ENCODE measurements around the gene MUS81.

The MUS81 gene

GRCh38 chr11:65857853-65858680, 2.2 kb upstream of the MUS81 start, which contains the start of gene CFL1:
TSS of gene CFL1 (minus strand) at chr11:65858180. CDS start at chr11:65858099, 81 bp downstream.
- H3K4me3 ChIP-seq (replicated peaks; ENCODE audit: low read depth, low read length), result peak within 1 kb of the TSS; percentile 80
- peak; percentile 88 for DNase-seq (ENCODE audit: extremely low read depth, low read depth)
- no peak for TF ChIP-seq CTCF (IDR thresholded peaks at IDR 0.05; ENCODE audit: low read depth, low read length, missing control alignments)

- no peak for TF ChIP-seq CTCF (IDR thresholded peaks at IDR 0.05; ENCODE audit: low read depth, low read length, missing control alignments)
- DNase-seq (ENCODE audit: extremely low read depth, low read depth), result no peak
- peak overlapping the region; percentile 80 for H3K4me3 ChIP-seq (replicated peaks; ENCODE audit: low read depth, low read length)
These were observed 1.5 kb upstream of the MUS81 start for GRCh38 chr11:65858681-65859087.

GRCh38 chr11:65859095-65859811, 980 bp upstream of the MUS81 start:
- DNase-seq (ENCODE audit: extremely low read depth, low read depth), result peak; percentile 92
- peak; percentile 13 for TF ChIP-seq CTCF (IDR thresholded peaks at IDR 0.05; ENCODE audit: low read depth, low read length, missing control alignments)

GRCh38 chr11:65859812-65860277, 388 bp upstream of the MUS81 start:
- TF ChIP-seq CTCF (IDR thresholded peaks at IDR 0.05; ENCODE audit: low read depth, low read length, missing control alignments), result no peak
- peak overlapping the region; percentile 80 for H3K4me3 ChIP-seq (replicated peaks; ENCODE audit: low read depth, low read length)
- no peak for DNase-seq (ENCODE audit: extremely low read depth, low read depth)

More at GRCh38 chr11:65859095-65859811, 980 bp upstream of the MUS81 start:
- H3K4me3 ChIP-seq (replicated peaks; ENCODE audit: low read depth, low read length), result peak overlapping the region; percentile 80

- DNase-seq (ENCODE audit: extremely low read depth, low read depth), result no peak
- peak overlapping the region; percentile 80 for H3K4me3 ChIP-seq (replicated peaks; ENCODE audit: low read depth, low read length)
- no peak for TF ChIP-seq CTCF (IDR thresholded peaks at IDR 0.05; ENCODE audit: low read depth, low read length, missing control alignments)
These were observed 902 bp downstream of the MUS81 start for GRCh38 chr11:65861165-65861505.

- no peak for DNase-seq (ENCODE audit: extremely low read depth, low read depth)
- peak overlapping the region; percentile 80 for H3K4me3 ChIP-seq (replicated peaks; ENCODE audit: low read depth, low read length)
- no peak for TF ChIP-seq CTCF (IDR thresholded peaks at IDR 0.05; ENCODE audit: low read depth, low read length, missing control alignments)
These were observed 1.4 kb downstream of the MUS81 start for GRCh38 chr11:65861533-65862183.

Measured in HFF-Myc (cell line).